ENCODE measurements around the gene PRR18.

- no peak for TF ChIP-seq CTCF (conservative IDR thresholded peaks at IDR 0.05; ENCODE audit: low read depth, low read length)
- TF ChIP-seq EZH2 (IDR thresholded peaks at IDR 0.05; ENCODE audit: borderline replicate concordance, low read depth, low read length, poor library complexity, severe bottlenecking): no peak
Observed at GRCh38 chr6:166323395-166323794, 15.2 kb upstream of the PRR18 start.
